Stomach (tissue), 9 donors: ENCODE results near the gene DCX. TPM values are rescaled to one million over a fixed set of nuclear protein-coding genes. Genes with fewer than 3 reads are reported as not detected.
"Not testable (repeated sequence)": the region's sequence is repeated elsewhere in the genome, so short reads cannot be mapped to it uniquely, and the experiment has no call there.

ENCODE experiments used
- DNase-seq, 2 donors: peaks; one replicate each; pipeline versions ENCODE4 v3.0.0 to v3.0.0-alpha.2; 2013 to 2019
- H3K27ac ChIP-seq, 5 donors: fragments of 200-600 bp in 4 of 5; sonication (generic) in 4 of 5; one replicate each; pipeline ENCODE4 v1.5.1; 2013 to 2019; ENCODE audit warnings: mild to moderate bottlenecking in 1 of 5, moderate library complexity in 1 of 5
- H3K27me3 ChIP-seq, 3 donors: fragments of 200-600 bp; sonication (generic); one replicate each; pipeline ENCODE4 v1.5.1; 2017 to 2019; ENCODE audit warnings: mixed run types in 1 of 3
- H3K36me3 ChIP-seq, 4 donors: fragments of 200-600 bp; sonication (generic); 1 replicate in 3 of 4; 2 replicates in 1 of 4; pipeline ENCODE4 v1.5.1; 2016 to 2019
- H3K4me1 ChIP-seq, 4 donors: fragments of 200-600 bp; sonication (generic); one replicate each; pipeline ENCODE4 v1.5.1; 2016 to 2019
- H3K4me3 ChIP-seq, 4 donors: fragments of 200-600 bp; sonication (generic) in 3 of 4; one replicate each; pipeline ENCODE4 v1.5.1; 2016 to 2019; ENCODE audit warnings: mild to moderate bottlenecking in 1 of 4
- H3K9me3 ChIP-seq, 4 donors: fragments of 200-600 bp; sonication (generic); one replicate each; pipeline ENCODE4 v1.5.1; 2016 to 2019
- EP300 ChIP-seq: sonication (generic); formaldehyde crosslinking; IDR thresholded peaks from one replicate; pipeline ENCODE4 v1.6.1; 2017; ENCODE audit warnings: antibody characterized with exemption
- POLR2A ChIP-seq, 4 donors: fragments of 450-650 bp; IDR thresholded peaks; one replicate each; pipeline ENCODE4 v1.6.1; 2016; ENCODE audit warnings: antibody characterized with exemption in 4 of 4, control low read depth in 2 of 4, mild to moderate bottlenecking in 1 of 4, moderate library complexity in 1 of 4
- POLR2AphosphoS5 ChIP-seq, 3 donors: sonication (generic); formaldehyde crosslinking; IDR thresholded peaks; one replicate each; pipeline ENCODE4 v1.6.1; 2016; ENCODE audit warnings: antibody characterized with exemption in 3 of 3
- WGBS, 5 donors: extraction: QIAGEN DNeasy Blood & Tissue Kit in 3 of 5; methylation state at CpG; one replicate each; pipeline versions ENCODE4 v1.1.5 to v1.1.7; 2013 to 2018; 5-methylcytosine and 5-hydroxymethylcytosine counted together
- intact Hi-C: fragments of 100-400 bp; cut with DNase I; formaldehyde crosslinking; loops from one replicate; pipeline ENCODE4 v1.15.1; 2023; ENCODE audit warnings: low total_unique reads
- polyA plus RNA-seq, 3 donors: library from polyadenylated mRNA; stranded (reverse); fragments of 200-250 nt; gene quantifications; one replicate each; pipeline ENCODE4 v1.2.3, GENCODE V29; 2013
- total RNA-seq, 5 donors: library from RNA; depleted of rRNA; stranded (reverse); fragments of >200 nt; gene quantifications; one replicate each; pipeline versions ENCODE4 v1.1.0 to v1.2.3, GENCODE V29; 2014 to 2016
- TF ChIP-seq, protein P1 (sequence below), 7 experiments: fragments of 450-650 bp in 4 of 7; fragments of 200-600 bp in 3 of 7; sonication (generic) in 3 of 7; IDR thresholded peaks; one replicate each; pipeline ENCODE4 v1.5.1; 2016 to 2019; ENCODE audit warnings: antibody characterized with exemption in 7 of 7, control low read depth in 2 of 7, mild to moderate bottlenecking in 1 of 7
- donor health status: healthy with polysubstance abuse.
- donor health status: Bipolar disorder and iron deficiency.
- donor health status: healthy.

The DCX gene
- total and polyA plus RNA-seq, 8 donors, result under 0.01 to 4.0 (median 0.04) TPM; not detected in 4

DNA sequence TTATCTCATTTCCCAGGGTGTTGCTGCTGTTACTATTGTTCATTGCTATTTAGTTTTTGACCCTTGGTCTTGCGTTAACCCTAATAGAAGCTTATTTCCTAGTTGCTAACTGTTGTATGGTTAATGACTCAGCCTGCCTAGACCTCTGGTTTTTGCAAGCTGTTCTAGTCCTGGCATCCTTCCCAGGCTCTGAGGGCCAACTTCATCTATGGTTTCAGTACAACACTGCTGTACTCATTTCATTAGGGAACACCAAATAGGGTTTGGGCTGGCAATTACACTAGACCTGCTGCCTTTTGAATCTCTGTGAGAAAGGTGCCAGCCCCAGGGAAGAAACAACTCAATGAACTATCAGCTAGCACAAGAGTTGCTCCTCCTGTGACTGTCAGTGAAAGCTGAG lies 59.6 kb downstream of the DCX start:
- intact Hi-C loops, result no loop called here
- peak; percentile 57 to 80 for DNase-seq
- Histone ChIP-seq H3K9me3 (peaks cover 0 to 5% (median 0%) of the 10 kb centered on the region in 4 donors), H3K4me1 (peaks cover 0 to 11% (median 6%) of the 10 kb centered on the region in 4 donors), H3K27me3 (no peaks in the 10 kb centered on the region), H3K36me3 (no peaks in the 10 kb centered on the region), H3K4me3 (no peak overlapping the region), H3K27ac (peak overlapping the region in 2 of 5 donors; percentile 4 to 31)
- no peak for TF ChIP-seq POLR2A (IDR thresholded peaks at IDR 0.05)
- peak in 1 of 3 donors; percentile 63 for TF ChIP-seq POLR2AphosphoS5 (IDR thresholded peaks at IDR 0.05)
- TF ChIP-seq EP300, result no peak
- WGBS, 5 donors, result 16 to 60% (median 32%) methylated on average over 1 of the region's 1 CpG

DNA sequence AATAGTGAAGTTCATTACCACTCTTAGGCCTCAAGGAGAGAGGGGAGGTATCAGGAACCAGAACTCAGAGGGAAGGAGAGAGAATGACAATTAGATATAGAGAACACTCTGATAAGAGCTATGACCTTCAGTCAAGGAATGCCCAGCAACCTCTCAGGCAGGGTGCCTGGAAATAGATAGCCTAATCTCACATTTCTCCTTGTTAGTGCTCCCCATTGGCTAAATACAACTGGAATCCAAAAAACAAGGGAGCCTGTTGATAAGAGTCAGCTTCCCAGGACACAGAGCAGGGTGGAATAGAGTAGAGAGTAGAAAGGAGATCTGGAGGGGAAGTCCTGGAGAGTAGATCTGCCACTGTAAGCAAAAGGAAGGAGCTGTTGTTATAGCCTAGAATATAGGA lies 62.1 kb downstream of the DCX start:
- no peaks in the 10 kb centered on the region for H3K27me3 ChIP-seq
- peaks cover 0 to 11% (median 6%) of the 10 kb centered on the region in 4 donors for H3K4me1 ChIP-seq
- TF ChIP-seq, protein P1, sequence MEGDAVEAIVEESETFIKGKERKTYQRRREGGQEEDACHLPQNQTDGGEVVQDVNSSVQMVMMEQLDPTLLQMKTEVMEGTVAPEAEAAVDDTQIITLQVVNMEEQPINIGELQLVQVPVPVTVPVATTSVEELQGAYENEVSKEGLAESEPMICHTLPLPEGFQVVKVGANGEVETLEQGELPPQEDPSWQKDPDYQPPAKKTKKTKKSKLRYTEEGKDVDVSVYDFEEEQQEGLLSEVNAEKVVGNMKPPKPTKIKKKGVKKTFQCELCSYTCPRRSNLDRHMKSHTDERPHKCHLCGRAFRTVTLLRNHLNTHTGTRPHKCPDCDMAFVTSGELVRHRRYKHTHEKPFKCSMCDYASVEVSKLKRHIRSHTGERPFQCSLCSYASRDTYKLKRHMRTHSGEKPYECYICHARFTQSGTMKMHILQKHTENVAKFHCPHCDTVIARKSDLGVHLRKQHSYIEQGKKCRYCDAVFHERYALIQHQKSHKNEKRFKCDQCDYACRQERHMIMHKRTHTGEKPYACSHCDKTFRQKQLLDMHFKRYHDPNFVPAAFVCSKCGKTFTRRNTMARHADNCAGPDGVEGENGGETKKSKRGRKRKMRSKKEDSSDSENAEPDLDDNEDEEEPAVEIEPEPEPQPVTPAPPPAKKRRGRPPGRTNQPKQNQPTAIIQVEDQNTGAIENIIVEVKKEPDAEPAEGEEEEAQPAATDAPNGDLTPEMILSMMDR (IDR thresholded peaks at IDR 0.05), result no peak
- no peak for TF ChIP-seq POLR2AphosphoS5 (IDR thresholded peaks at IDR 0.05)
- TF ChIP-seq EP300, result no peak
- TF ChIP-seq POLR2A (IDR thresholded peaks at IDR 0.05), result no peak
- H3K4me3 ChIP-seq, result no peak overlapping the region
- no peak overlapping the region for H3K27ac ChIP-seq
- DNase-seq, result no peak
- intact Hi-C loops, result no loop called here
- H3K9me3 ChIP-seq, result peaks cover 0 to 10% (median 5%) of the 10 kb centered on the region in 4 donors
- no peaks in the 10 kb centered on the region for H3K36me3 ChIP-seq

DNA sequence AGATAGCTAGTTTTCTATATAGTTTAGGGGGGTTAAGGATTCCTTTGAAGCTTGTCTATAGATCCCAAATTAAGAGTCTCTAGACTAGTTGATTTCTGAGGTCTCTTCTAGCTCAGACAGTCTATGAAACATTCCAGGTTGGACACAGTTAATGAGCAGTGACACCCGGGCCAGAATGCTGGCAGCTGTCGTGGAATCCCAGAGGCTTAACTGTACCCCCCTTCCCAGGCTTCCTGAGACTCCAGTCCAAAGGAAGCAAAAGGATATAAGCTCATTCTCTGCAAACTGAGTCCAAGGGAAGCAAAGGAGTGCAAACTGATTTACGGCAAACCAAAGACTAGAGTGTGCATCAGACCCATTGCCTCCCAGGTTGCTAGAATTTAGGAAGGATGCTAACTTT lies 62.9 kb downstream of the DCX start:
- Histone ChIP-seq H3K36me3 (no peaks in the 10 kb centered on the region), H3K4me3 (no peak overlapping the region), H3K27ac (no peak overlapping the region), H3K9me3 (peaks cover 0 to 10% (median 5%) of the 10 kb centered on the region in 4 donors), H3K4me1 (peaks cover 0 to 11% (median 6%) of the 10 kb centered on the region in 4 donors), H3K27me3 (no peaks in the 10 kb centered on the region)
- 58 to 67% (median 62%) methylated on average over 3 of the region's 3 CpGs for WGBS, 5 donors
- no peak for TF ChIP-seq EP300
- TF ChIP-seq POLR2A (IDR thresholded peaks at IDR 0.05), result no peak
- TF ChIP-seq, protein P1 (IDR thresholded peaks at IDR 0.05), result no peak
- no peak for TF ChIP-seq POLR2AphosphoS5 (IDR thresholded peaks at IDR 0.05)
- no peak for DNase-seq
- intact Hi-C loops, result no loop called here

DNA sequence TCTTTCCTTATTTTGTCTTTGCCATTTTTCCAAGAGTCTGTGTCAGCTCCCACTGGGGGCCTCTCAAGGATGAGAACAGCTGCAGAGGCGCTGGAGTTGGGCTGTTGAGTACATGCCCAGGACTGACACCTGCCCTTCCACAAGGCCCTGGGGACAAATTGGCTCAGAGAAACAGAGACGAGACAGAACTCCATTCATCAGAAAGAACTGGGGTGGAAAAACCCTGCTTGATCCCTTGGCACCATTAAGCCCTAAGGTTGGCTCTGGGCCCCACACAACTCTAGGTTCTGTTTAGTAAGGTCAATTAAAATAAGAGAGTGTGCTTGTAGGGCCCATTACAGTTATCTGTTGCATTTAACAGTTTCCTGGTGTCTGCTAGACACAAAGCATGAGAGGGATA lies 63.6 kb downstream of the DCX start:
- H3K9me3 ChIP-seq, result peaks cover 0 to 10% (median 5%) of the 10 kb centered on the region in 4 donors
- H3K27me3 ChIP-seq, result no peaks in the 10 kb centered on the region
- TF ChIP-seq POLR2A (IDR thresholded peaks at IDR 0.05) (no peak), EP300 (no peak), POLR2AphosphoS5 (IDR thresholded peaks at IDR 0.05) (no peak)
- TF ChIP-seq, protein P1 (IDR thresholded peaks at IDR 0.05), result no peak
- peaks cover 0 to 11% (median 6%) of the 10 kb centered on the region in 4 donors for H3K4me1 ChIP-seq
- WGBS, 5 donors, result 47 to 67% (median 59%) methylated on average over 1 to 2 of the region's 2 CpGs
- intact Hi-C loops, result no loop called here
- H3K4me3 ChIP-seq, result no peak overlapping the region
- DNase-seq, result no peak
- H3K27ac ChIP-seq, result no peak overlapping the region
- no peaks in the 10 kb centered on the region for H3K36me3 ChIP-seq

DNA sequence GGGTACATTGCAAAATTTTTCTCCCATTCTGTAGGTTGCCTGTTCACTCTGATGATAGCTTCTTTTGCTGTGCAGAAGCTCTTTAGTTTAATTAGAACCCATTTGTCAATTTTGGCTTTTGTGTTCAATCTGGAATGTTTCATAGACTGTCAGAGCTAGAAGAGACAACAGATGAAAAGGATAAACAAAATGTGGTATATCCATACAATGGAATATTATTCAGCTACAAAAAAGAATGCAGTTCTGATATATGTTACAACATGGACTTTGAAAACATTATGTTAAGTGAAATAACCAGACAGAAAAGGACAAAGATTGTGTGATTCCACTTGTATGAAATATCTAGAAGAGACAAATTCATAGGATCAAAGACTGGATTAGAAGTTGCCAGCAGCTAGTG lies 65.8 kb downstream of the DCX start:
- H3K4me3 ChIP-seq, DNase-seq, H3K36me3 ChIP-seq, H3K9me3 ChIP-seq, H3K27ac ChIP-seq, intact Hi-C loops, H3K4me1 ChIP-seq, H3K27me3 ChIP-seq: not testable (repeated sequence)
